ENCODE results near the gene TBC1D22A.

TBC1D22A gene

GRCh38 chr22:47021371-47022074 is 259.1 kb downstream of the TBC1D22A start:
- no peak for DNase-seq

DNA sequence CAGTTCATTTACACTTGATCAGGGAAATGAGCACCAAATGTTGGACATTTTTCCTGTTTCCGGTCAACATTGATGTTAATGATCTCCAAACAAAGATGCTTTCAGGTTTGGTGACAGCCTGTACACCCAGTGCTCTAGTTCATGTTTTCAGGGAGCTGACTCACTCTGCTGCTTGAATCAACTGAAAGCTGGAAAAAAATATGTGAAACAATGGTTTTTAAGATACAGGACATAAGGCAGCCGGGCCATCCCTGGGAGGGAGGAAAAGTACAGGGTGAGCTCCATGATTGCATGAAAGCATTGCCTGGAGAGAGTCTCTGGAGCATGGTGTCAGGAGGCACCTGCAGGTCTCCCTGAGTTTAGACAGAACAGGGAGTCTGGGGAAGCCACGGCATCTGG is 259.6 kb downstream of the TBC1D22A start:
- DNase-seq, result no peak

- DNase-seq, result no peak
Measured at GRCh38 chr22:47022475-47022874, 260.0 kb downstream of the TBC1D22A start.

- no peak for DNase-seq
Measured at GRCh38 chr22:47023871-47024270, 261.4 kb downstream of the TBC1D22A start.

GRCh38 chr22:47027766-47028165 is 265.3 kb downstream of the TBC1D22A start:
- no peak for DNase-seq

GRCh38 chr22:47029244-47030074 is 267.0 kb downstream of the TBC1D22A start:
- no peak for DNase-seq

GRCh38 chr22:47030143-47030661 is 267.8 kb downstream of the TBC1D22A start:
- DNase-seq, result no peak

DNA sequence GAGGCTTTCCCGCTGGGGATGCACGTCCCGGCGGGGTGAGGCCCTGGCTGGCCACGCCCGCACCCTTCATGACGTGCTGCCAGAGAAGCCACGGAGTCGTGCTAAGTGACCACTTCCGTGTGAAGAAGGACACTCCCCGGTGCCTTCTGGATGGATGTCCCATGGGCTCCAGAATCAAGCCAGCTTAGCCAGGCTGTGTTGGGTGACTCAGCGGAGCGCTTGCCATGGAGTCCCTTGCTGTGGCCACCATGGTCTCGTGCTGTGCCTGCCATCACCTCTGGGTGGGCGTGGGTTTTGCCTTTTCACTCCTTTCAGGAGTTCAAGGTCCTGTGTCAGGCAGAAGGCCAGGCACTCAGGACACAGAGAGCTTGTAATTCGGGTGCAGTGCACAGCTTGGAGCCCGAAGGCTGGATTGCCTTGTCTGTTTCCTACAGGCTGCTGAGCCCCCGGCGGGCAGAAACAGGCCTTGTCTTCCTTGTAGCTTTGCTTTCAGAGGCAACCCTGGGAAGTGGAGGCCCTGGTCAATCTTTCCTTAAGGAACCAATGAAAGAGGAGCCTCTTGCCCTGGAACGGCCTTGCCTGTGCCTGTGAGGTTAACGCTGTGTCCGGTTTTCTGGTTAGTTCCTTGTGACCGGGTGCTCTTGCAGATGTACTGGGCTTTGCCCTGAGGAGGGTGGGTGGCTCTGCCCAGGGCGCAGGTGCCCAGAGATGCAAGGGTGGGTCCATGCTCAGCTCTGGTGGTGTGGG is 268.6 kb downstream of the TBC1D22A start:
- no peak for DNase-seq

DNA sequence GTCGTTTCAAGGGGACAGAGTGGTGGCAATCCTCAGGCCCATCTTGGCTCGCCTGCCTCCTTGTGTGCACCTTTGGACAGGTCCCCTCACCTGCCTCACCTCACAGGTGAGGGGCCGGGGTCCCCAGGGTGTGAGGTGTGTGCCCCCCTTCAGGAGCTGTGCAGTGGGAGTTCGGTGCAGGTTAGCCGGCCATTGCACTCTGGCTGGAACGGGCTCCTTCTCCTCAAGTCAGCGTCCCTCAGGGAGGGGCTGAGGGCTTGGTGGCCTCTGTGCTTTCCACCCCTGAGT is 269.1 kb downstream of the TBC1D22A start:
- DNase-seq, result no peak

GRCh38 chr22:47032091-47032943 is 269.9 kb downstream of the TBC1D22A start:
- no peak for DNase-seq

DNA sequence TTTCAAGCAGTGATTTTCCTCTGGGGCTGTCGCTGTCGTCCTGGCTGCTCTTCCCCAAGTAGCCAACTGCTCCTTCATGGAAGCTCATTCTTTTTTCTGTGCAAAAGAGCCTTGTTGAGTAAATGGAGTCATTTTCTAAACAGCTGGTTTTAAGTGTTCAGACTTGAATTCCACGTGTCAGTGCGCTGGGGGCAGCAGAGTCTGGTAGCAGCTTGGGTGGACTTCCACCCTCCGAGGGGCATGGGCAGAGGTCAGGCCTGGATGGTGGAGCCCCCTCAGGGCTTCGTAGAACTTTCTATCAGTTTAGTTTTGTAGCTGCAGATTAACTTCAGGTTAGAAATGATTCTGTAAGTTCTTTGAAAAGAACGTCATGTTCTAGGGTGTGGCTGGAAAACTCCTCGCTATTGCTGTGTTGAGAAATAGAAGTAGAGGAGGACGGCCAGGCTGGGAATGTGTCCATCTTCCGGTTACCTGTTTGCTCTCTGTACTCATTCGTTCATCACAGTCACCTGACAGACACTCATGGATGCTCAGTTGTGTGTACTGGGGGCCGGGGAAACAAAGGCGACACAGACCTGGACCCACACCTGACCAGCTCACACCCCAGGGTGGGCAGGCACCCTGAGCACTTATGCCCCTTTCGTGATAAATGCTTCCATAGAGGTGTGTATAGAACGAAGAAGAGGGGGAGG is 270.7 kb downstream of the TBC1D22A start:
- DNase-seq, result no peak

DNA sequence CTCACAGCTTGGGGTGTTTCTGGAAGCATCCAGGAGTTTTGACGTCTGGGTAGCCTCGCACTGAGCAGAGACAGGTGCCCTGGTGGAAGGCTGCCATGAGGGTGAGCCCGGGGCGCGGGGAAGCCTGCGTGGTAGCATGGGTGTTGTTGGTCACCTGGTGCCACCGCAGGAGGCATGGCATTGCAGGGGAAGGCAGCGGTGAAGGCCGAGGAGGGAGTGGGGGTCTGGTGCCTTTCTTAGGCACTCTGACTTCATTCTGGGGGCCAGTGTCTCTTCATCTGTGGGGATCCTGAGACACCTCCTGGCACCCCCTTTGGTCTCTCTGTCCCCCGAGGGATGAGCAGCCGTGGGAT is 271.2 kb downstream of the TBC1D22A start:
- DNase-seq, result no peak

DNA sequence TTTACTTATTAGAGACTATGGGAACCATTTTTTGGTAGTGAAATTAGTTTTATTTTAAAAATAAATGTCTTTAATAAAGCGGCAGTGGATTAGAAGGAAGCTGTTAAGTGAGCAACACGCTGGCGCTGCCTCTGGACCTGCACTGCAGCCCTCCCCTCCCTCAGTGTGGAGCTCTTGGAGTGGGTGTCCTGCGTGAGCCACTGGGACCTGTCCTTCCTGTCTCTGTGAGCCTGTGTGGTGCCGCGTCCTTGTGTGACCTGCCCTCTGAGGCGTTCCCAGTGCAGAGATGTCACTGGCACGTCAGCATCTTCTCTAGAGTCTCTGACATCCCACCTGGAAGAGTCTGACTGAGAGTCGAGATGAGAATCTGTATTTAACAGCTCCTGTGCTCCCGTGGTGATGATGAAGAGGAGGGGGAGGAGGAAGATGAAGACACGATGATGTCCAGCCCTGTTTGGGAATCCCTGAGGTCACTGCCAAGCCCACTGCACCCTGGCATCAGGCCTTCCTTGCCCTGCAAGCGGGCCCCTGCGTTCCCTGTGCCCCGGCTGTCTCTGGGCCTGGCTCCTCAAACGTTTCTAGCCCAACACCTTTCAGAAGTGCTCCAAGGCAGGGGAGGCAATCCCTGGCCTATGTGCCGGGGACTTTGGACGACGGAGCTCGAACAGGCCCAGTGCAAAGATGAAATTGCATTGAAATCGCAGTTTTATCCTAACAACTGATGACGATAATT is 271.8 kb downstream of the TBC1D22A start:
- DNase-seq, result no peak

DNA sequence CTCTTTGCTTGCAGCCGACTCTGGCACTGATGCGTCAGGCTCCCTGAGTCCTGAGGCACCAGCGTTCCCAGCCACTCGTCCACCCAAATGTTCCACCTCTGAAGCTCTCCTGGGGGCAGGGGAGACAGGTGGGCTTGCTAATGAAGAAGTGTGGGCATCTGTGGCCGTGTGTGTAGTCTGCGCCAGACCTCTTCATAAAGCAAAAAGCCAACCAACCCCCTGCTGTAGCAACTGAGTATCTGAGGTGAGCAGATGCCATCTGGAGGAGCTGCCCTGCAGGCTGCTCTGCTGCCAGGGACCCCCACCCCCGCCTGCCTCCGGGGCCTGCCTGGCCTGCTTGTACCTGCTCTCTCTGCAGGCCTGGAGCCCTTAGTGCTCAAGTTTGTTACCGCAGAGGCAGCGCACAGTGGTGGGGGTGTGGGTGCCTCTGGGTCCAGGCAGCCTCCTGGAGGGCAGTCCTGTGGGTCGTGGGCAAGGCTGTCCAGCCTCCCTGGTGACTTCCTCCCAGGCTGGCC is 272.5 kb downstream of the TBC1D22A start:
- no peak for DNase-seq

GRCh38 chr22:47035425-47035881 is 273.0 kb downstream of the TBC1D22A start:
- no peak for DNase-seq

- no peak for DNase-seq
Measured at GRCh38 chr22:47036352-47036751, 273.9 kb downstream of the TBC1D22A start.

GRCh38 chr22:47036936-47037485 is 274.6 kb downstream of the TBC1D22A start:
- no peak for DNase-seq

GRCh38 chr22:47038206-47038835 is 275.9 kb downstream of the TBC1D22A start:
- DNase-seq, result no peak

DNA sequence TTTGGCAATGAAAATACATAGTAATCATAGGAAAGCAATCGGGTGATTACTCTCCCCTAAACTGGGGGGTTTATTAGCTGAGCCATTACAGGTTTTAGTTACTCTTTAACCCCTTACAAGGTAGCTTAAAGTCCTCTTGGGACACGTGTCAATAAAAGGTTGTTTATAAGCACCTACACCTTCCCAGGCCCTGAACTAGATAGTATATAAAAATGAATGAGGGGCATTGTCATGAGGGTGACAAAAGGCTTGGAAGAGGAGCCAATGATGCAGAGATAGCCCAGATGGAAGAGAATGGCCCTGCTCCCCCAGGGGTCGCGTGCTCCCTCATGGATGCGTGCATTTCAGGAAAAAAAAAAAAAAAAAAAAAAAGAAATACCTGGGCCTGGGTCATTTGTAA is 276.9 kb downstream of the TBC1D22A start:
- DNase-seq, result no peak
